Astrocyte of the cerebellum (primary cell): Measurements from ENCODE around the gene CCM2.

Source experiments
- DNase-seq: peaks from one replicate; pipeline ENCODE4 v3.0.0-alpha.2; 2011; ENCODE audit warnings: low read depth
- H3K4me3 ChIP-seq: 2 replicates; pipeline ENCODE4 v1.5.1; 2011; ENCODE audit warnings: mild to moderate bottlenecking, low read depth, low read length, moderate library complexity
- in situ Hi-C: cut with HindIII; loops from 2 replicates; pipeline ENCODE4 v1.10.0; 2017; ENCODE audit warnings: low sequenced_read_pairs
- TF ChIP-seq, protein P1 (sequence below): IDR thresholded peaks from 2 replicates; pipeline ENCODE4 v1.5.1; 2012; ENCODE audit warnings: low read length, low read depth, moderate library complexity, mild to moderate bottlenecking; ENCODE audit errors: missing control alignments

The CCM2 gene

GRCh38 chr7:45048748-45049147 lies 48.7 kb downstream of the CCM2 start:
- TF ChIP-seq, protein P1, sequence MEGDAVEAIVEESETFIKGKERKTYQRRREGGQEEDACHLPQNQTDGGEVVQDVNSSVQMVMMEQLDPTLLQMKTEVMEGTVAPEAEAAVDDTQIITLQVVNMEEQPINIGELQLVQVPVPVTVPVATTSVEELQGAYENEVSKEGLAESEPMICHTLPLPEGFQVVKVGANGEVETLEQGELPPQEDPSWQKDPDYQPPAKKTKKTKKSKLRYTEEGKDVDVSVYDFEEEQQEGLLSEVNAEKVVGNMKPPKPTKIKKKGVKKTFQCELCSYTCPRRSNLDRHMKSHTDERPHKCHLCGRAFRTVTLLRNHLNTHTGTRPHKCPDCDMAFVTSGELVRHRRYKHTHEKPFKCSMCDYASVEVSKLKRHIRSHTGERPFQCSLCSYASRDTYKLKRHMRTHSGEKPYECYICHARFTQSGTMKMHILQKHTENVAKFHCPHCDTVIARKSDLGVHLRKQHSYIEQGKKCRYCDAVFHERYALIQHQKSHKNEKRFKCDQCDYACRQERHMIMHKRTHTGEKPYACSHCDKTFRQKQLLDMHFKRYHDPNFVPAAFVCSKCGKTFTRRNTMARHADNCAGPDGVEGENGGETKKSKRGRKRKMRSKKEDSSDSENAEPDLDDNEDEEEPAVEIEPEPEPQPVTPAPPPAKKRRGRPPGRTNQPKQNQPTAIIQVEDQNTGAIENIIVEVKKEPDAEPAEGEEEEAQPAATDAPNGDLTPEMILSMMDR = no peak
- in situ Hi-C loops = no loop called here
- H3K4me3 ChIP-seq = no peak overlapping the region
- DNase-seq = no peak

DNA sequence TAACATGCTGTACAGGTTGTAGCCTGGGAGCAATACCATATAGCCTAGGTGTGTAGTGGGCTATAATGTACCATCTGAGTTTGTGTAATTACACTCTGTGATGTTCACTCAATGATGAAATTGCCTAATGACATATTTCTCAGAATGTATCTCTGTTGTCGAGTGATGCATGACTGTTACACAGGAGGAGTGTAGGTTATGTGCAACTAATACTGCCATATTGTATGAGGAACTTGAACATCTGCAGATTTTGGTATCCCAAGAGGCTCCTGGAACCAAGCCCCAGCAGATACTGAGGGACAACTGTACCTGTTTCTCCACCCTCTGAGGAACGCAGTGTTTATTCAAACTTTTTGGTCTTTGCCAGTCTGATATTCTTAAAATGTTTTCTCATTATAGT lies 50.2 kb downstream of the CCM2 start:
- no peak overlapping the region for H3K4me3 ChIP-seq
- TF ChIP-seq, protein P1 = no peak
- no peak for DNase-seq
- in situ Hi-C loops = no loop called here

DNA sequence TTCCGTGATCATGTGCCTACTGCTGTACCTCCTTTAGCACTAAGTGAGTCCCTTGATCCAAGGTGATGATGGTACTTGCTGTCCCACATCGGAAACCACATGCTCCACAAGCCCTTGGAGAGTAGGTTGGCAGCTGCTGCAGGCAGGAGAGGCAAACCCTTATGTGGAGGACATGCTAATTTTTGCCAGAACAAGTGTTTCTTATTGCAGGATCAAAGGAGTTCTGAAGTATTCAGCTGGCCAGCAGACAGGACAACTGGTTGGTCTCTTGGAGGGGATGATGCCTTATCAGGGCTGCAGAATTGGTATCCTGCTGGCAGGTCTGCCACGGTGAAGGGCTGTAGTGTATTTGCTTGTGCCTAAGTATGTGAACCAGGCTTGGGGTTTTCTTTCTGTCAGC lies 52.0 kb downstream of the CCM2 start:
- no peak for DNase-seq
- in situ Hi-C loops = no loop called here
- no peak overlapping the region for H3K4me3 ChIP-seq
- TF ChIP-seq, protein P1 = no peak

GRCh38 chr7:45053401-45053800 lies 53.4 kb downstream of the CCM2 start:
- in situ Hi-C loops = no loop called here

GRCh38 chr7:45053941-45054340 lies 53.9 kb downstream of the CCM2 start:
- in situ Hi-C loops = no loop called here
- DNase-seq = no peak
- no peak overlapping the region for H3K4me3 ChIP-seq
- TF ChIP-seq, protein P1 = no peak

More at GRCh38 chr7:45053401-45053800, 53.4 kb downstream of the CCM2 start:
- TF ChIP-seq, protein P1 = no peak
- no peak overlapping the region for H3K4me3 ChIP-seq
- no peak for DNase-seq

DNA sequence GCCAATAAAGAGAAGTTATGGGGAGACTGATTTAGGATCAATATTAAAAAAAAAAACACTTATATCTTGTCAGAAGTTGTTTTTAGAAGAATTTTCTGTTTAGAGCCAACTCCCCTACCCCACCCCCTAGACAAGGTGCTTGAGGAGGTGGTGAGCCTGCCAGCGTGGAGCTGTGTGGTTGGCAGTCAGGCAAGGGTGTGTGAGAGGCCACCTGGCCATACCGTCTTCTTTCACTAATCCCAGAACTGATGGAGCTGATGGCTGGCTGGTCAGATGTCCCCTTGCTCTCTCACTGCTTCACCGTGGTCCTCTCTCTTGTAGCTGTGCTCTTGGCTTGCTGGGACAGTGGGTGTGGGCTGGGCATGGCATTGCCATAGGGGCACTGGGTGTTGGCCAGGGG lies 54.4 kb downstream of the CCM2 start:
- TF ChIP-seq, protein P1 = no peak
- no peak overlapping the region for H3K4me3 ChIP-seq
- DNase-seq = no peak
- in situ Hi-C loops = no loop called here

DNA sequence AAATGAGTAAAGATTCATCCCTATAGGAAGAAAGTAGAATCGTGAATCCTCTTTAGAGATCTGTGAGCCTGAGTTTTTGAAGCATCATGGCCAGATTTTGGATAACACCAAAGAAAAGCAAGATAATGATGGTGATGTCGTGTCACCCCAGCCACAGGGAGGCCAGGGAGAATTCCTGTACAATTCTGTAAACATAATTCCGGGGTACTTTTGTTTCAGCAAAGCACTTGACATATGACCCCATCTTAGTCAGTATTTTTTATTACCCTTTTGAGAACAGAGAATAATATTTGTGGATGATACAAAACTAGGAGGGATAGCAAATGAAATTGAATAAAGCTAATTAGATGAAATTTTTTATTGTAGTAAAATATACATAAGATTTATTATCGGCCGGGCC lies 55.0 kb downstream of the CCM2 start:
- no peak for DNase-seq
- H3K4me3 ChIP-seq = no peak overlapping the region
- in situ Hi-C loops = no loop called here
- TF ChIP-seq, protein P1 = no peak
